DMS153 treated with DMSO at 0.1 percent for 48 hours (cell line): ENCODE measurements around the gene CCDC183.
"Not testable (repeated sequence)": the region's sequence is repeated elsewhere in the genome, so short reads cannot be mapped to it uniquely, and the experiment has no call there.

Experiments used
- DNase-seq: peaks from one replicate; lab custom pipeline; 2025; ENCODE audit not compliant: unreplicated experiment; lab: John Stamatoyannopoulos, UW

Gene CCDC183

DNA sequence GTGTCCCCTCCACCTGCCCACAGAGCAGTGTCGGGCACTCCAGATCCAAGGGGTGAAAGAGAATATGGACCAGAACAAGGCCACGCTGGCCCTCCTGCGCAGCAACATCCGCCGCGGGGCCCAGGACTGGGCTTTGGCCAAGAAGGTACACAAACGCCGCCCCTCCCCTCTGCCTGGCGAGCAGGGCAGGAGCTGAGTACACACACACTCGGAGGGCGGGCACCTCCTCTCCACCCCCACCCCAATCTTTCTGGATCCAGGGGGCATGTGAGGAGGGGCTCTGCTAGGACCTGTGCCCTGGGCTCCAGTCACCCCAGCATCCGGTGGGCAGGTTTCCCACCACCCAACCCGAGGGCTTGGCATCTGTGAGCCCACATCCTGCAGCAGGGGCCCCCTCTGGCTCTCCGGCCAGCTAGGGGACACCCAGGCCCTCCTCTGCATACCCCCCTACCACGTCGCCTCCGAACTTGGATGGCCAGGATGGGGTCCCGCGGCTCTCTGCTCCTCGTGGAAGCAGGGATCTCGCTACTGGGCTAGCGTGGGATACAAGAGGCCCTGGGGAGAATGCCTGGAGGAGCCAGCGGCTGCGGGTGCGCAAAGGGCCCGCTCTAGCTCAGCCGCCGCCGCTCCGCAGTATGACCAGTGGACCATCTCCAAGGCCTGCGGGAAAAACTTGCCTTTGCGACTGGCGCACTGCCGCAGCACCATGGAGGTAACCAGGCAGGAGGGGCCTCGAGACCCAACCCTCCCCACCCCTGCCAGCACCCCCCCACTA, 3.1 kb downstream of the CCDC183 start:
- peak; percentile 53 for DNase-seq

DNA sequence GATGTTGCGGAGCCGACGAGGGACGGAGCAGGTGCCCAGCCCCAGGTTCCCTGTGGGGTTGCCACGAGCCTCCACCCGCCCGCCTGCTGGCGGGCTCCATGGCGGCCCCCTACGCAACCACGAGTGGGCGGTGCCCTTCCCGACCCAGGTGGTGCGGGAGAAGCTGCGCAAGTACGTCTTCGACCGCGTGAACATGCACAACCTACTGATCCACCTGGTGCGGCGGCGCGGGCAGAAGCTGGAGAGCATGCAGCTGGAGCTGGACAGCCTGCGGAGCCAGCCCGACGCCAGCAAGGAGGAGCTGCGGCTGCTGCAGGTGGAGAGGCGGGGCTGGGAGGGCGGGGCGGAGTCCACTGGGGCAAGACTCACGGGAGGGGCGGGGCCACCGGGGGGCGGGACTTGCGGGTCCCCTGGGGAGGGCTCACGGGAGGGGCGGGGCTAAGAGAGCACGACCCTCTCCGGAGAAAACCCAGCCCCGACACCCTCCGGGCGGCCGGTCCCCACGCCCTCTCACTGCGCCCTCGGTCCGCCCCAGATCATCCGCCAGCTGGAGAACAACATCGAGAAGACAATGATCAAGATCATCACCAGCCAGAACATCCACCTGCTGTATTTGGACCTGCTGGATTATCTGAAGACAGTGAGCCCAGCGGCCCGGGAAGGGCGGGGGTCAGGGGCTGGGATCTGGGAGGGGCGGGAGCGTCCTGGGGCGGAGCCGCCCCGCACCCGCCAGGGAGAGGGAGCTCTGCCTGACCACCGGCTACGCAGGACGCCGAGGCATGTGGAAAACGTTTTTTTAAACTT, 3.9 kb downstream of the CCDC183 start:
- peak; percentile 81 for DNase-seq

DNA sequence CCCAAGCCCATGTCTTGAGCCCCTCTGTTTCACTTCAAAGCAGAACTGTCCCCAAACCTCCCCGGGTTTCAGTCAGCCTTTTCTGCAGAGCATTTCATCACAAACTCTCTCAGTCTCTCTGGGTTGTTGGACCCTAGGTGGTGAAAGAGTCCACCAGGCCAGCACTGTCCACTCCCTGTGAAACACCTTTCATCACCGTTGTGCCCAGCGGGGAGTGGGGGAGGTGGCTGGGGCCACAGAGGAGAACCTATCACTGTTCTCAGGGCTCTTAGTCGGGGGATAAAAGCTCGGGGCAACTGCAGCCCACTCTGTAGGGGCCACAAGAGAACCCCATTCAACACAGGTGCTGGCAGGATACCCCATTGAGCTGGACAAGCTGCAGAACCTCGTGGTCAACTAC, 6.2 kb downstream of the CCDC183 start:
- DNase-seq, result no peak

DNA sequence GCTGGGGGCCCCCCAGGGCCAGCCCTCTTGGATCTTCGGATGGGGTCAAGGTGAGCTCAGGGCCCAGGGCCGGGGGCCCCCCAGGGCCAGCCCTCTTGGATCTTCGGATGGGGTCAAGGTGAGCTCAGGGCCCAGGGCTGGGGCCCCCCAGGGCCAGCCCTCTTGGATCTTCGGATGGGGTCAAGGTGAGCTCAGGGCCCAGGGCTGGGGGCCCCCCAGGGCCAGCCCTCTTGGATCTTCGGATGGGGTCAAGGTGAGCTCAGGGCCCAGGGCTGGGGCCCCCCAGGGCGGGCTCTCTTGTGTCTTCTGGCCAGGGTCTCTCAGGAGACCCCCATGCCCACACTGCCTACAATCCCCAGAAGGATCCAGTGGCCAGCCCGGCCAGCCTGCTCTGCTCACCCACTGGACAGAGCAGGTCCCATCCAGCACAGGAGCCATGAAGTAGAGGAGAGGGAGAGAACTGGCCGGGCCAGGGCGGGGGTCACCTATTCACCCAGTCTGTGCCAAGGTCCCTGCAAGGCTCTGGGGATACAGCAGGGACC, 6.9 kb downstream of the CCDC183 start:
- not testable (repeated sequence) for DNase-seq

DNA sequence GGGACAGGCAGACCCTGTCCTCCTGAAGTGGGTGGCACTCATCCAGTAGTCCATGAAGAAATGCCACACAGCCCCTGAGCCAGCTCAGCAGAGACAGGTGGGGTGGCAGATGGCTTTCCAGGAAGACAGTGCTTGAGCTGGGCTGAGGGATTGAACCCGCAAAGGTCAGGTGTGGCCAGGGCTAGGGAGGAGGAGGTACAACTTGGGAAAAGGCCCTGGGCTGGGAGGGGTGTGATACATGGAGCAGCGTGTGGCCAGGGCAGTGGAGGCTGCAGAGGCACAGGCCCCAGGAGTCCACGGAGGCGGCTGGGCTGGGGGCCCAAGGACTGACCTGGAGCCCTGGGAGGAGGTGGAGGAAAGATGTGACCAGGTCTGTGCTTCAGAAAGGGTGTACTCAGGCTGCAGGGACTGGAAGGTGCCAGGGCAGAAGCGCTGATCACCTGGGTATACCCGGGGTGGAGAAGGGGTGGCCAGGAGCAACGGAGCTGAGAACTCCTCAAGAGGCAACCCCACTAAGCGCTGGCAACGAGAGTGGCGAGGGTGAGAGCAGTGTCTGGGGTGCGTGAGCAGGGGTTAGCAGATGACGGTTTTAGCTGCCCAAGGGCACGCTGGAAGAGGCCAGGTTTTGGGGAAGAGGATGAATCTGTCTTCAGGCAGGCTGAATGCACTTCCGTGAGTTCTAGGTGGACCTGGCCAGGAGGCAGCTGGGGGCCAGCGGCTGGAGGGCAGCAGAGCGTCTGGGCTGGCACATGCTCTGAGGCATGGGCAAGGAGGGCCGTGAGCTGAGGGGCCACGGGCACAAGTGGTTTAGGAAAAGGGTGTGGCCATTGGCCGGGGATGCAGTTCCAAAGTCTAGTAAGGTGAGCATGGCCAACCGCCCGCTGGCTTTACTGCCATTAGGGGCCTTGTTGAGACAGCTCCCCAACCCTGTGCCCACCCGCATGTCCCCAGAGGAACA, 7.7 kb downstream of the CCDC183 start:
- no peak for DNase-seq

DNA sequence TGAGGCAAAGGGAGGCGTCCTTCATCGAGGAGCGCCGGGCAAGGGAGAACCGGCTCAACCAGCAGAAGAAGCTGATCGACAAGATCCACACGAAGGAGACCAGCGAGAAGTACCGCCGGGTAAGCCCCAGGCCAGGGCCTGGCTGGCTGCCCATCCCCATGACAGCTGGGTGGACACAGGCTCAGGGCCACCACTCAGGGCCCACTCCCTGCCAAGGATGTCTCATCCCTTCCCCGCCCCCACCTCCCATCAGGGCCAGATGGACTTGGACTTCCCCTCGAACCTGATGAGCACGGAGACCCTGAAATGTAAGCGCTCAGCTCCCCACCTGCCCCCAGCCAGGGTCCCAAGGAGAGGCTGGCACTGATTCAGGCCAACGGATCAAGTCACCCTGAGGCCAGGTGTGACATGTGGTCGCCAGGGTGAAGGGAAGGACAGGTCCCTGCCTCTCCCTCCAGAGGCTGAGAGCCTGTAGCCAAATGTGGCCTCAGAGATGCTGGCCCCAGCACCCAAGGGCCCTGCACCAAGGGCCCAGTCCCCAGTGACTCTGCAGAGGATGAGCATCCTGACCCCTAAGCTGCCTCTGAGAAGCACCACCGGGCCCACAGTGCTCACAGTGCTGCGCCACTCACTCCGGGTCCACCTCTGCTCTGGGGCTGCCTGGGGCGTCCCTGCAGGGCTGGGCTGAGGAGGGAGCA, 8.5 kb downstream of the CCDC183 start:
- no peak for DNase-seq

DNA sequence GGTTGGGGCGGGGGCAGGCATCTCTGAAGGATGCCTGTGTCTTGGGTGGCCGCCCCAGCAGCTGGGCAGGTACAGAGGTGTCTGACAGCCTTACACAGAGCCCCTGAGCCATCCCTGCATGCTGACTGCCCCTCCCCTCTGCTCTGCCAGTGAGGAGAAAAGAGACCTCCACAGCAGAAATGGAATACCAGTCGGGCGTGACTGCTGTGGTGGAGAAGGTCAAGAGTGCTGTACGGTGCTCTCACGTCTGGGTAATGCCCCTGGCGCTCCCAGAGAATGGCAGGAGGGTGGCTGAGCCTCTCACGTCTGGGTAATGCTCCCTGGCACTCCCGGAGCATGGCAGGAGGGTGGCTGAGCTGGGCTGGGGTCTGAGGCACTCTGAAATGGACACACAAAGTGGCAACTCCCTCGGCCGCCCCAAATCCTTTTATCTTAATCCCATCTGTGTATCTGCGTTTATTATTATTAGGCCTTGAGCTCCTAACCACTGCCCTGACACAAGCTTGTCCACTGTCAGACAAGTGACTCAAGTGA, 9.1 kb downstream of the CCDC183 start:
- DNase-seq, result no peak

DNA sequence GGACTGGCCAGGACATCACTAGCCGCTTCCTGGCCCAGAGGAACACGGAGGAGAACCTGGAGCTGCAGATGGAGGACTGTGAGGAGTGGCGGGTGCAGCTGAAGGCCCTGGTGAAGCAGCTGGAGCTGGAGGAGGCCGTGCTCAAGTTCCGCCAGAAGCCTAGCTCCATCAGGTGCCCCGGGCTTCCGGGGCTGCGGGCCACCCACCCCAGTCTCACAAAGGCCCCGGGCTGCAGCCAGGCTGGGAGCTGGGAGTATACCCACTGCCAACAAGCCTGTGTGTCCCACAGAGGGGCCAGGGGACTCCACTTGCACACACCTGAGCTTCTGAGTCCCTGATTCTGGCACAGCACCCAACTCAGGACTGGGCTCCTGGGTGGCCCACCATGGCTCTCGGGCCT, 9.9 kb downstream of the CCDC183 start:
- DNase-seq, result no peak

DNA sequence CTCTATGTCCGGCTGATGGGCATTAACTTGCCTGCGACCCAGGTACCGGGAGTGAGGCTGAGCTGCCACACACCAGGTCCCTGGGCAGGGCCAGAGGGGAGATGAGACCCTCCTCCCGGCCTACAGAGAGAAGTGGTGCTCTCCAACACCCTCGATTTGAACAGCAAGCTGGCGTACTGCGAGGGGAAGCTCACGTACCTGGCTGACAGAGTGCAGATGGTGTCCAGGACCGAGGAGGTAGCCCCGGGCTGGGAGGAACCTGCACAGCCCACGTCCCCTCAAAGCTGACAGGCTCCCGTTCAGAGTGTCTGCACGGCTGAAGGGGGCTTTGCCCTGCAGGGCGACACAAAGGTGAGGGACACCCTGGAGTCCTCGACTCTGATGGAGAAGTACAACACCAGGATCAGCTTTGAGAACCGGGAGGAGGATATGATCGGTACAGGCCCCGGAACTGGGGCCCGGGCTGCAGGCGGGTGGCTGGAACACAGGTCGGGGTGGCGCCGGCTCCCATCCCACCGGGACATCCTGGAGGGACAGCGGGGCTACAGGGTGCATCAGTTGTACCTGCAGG, 10.6 kb downstream of the CCDC183 start:
- DNase-seq, result no peak

DNA sequence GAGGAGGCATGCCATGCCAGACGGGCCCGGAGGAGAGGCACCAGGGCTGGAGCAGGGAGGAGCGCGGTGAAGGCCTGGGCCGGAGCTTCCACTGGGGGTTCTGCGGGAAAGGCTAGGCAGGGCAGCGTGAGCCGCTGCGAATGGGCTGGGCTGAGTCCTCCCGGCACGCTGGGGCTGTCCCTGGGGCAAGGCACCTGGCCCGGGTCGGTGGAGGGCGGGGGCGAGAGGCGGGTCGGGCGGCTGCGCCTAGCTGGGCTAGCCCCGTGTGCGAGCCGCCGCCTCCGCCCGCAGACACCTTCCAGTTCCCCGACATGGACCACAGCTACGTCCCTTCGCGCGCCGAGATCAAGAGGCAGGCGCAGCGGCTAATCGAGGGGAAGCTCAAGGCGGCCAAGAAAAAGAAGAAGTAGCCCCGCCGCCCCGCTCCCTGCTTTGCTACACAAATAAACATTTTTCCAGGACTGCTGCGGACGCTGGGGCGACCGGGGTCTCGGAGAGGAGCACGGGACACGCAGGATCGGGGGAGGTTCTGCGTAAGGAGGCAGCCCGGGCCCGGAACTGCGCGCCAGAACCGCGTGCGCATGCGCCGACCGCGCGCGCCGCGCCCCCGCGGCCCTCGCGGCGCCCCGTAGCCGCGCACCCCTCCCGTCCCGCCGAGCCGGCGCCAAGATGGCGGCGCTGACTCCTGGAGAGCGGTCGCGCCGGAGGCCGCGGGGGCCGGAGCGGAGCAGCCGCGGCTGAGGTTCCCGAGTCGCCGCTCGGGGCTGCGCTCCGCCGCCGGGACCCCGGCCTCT, 11.3 kb downstream of the CCDC183 start, which contains the start of gene RABL6:
TSS of gene RABL6 (plus strand) at position 668 of the 794 bp plus-strand sequence. CDS start 249 bp downstream, outside the sequence.
- DNase-seq, result peak; percentile 54

DNA sequence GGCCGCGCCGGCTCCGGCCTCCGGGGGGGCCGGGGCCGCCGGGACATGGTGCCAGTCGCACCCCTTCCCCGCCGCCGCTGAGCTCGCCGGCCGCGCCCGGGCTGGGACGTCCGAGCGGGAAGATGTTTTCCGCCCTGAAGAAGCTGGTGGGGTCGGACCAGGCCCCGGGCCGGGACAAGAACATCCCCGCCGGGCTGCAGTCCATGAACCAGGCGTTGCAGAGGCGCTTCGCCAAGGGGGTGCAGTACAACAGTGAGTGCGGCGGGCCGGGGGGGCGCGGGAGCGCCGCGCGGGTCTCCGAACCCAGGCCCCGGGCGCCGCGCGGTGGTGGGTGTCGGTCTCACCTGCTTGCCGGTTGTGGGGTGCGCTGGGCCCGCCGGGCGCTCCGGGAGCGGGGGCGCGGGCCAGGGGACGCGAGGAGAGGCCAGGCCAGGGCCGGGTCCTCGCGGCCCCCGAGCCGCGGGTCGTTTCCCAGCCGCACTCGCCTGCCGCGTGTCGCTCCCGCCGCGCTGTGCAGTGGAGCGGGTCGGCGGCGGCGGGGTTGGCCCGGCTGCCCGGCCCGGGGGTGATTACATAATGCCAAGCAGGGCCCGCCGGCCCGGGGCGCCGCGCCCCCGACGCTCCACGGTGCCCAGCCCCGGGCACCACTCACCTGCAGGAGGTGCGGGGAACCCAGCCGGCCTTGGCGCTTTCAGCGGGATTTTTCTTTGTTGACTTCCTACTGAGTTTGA, 12.1 kb downstream of the CCDC183 start:
- no peak for DNase-seq

DNA sequence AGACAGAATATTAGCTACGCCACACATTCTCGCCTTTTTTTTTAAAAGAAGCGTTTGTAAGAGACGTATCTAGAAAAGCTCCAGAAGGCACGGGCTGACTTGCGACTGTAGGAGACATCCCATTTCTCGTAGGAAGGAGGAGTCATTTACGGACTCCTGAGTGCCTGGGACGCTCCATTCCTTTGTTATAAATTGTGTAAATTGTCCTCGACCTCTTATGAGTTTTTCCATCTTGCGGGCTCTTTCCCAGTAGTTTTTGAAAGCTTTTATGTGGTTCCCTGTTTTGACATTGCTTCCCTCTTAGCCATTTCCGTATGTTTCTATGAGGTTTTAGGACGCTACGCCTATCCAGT, 12.6 kb downstream of the CCDC183 start:
- DNase-seq, result no peak

DNA sequence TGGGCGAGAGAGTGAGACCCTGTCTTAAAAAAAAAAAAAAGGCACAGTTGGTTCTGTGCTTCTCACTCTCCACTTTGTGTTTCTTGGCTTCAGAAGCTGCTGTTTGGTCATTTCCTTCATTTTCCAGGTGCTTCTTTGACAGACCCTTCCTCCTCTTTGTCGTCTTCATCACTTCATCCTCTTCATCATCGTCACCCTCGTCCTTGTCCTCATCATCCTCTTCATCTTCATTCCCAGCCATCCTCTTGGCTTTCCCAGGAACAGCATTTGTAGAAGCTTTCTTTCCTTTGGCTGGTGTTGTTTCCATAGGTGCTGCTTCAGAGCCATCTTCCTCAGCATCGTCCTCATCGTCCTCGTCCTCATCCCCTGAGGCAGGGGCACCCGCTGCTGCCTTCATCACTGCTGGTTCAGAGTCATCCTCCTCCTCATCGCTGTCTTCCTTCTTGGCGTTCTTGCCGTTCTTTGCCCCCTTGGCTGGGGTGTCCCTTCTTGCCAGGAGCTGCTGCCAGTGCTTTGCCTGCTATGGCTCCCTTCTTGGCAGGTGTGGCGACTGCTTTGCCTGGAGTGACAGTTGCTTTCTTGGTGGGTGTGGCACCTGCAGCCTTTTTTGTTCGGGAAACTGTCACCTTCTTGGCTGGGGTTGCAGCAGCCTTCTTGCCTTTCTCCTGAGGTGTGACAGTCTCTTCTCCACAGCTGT, 18.7 kb downstream of the CCDC183 start:
- no peak for DNase-seq

DNA sequence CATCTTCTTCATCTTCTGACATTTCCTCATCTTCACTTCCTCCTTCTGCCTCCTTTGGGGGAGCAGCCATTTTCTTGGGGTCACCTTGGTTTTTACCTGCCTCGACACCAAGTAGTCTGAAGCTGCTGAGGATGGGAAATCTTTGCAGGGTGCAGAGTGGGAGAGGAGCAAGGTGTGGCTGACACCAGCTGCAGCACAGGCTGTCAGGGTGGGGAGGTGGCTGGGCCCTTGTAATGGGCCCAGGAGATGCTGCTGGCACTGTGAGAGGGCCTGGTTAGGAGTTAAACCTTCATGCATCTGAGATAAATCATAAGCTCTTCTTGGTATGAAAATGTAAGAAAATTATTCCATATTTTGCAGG, 19.3 kb downstream of the CCDC183 start:
- DNase-seq, result no peak

DNA sequence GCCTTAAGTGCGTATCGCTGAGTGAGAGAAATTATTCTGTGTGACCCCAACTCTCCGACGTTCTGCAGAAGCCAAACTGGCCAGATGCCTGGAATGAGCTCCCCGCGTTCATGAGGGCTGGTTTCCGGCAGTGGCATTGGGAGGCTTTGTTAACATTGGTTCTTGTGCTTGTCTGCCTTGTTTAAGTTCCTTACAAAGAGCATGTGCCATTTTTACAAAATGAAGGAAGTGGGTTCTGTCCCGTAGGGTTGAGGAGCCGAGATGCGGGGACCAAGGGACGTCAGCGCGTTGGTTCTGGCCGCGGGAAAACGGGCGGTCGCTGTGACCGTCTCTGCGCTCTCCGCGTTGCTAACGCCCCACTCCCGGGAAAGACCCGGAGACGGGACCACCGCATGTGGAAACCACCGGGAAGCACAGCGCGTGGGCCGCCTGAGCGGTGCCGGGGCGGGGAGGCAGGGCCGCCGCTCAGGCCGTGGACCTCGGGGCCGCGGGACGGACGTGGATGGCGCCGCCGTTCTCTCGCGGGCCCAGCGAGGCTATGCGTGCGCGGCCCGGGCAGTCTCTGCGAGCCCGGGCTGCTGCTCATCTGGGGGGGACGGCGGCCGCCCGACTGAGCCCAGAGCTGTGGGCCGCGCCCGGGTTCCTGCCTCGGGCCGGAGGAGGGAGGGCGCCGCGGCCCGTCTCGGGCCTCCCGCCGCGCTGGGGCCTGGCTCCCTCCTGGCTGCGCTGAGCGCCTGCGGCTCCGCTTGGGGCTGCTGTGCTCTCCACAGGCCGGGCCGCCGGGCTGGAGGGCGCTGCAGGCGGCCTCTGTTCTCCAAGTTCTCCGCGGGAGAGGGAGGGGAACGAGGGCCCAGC, 25.1 kb downstream of the CCDC183 start:
- no peak for DNase-seq

DNA sequence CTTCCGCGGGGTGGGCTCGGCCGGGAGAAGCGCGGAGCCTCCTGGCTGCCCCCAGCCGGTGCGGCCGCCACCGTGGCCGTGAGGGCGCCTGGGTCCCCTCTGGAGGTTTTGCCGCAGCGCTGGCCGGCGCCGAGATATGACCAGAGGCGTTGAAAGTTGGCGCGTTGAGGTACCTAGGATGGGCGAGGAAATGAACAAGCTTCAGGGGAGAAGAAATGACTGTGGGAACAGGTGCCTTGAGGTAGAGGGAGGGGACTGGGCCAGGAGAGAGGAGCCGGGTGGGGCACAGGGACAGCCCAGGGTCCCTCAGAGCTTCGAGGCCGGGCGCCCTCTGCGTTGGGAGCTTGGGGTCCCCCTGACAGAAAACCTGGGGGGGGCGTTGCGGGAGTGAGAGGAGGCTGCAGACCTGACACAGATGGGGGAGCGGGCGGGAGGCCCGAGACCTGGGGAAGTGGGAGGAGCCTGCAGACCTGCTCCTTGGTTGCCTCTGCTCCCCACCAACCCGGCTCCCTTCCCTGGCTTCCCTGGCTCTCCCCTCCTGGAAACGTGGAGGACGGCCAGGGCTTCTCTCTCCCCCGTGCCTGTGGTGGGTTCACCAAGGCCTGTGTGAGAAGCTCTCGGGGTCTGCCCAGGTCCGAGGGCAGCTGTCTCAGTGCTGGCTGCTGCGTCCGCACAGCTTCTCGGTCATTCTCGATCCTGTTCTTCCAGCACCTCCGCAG, 25.8 kb downstream of the CCDC183 start:
- no peak for DNase-seq
